Activated naive CD4-positive, alpha-beta T cell treated with anti-CD3 and anti-CD28 coated beads, Interleukin-2, amount 50 U/mL, for 24 hours (primary cell): ENCODE measurements around the gene HPF1.
"Not testable (repeated sequence)": the region's sequence is repeated elsewhere in the genome, so short reads cannot be mapped to it uniquely, and the experiment has no call there.

Experiments
- H3K27ac Mint-ChIP-seq: one replicate; pipeline ENCODE4 v1.8.0; 2021; ENCODE audit warnings: mild to moderate bottlenecking, mixed read lengths
- H3K27me3 Mint-ChIP-seq: one replicate; pipeline ENCODE4 v1.8.0; 2021; ENCODE audit warnings: mixed read lengths
- H3K36me3 Mint-ChIP-seq: one replicate; pipeline ENCODE4 v1.8.0; 2021; ENCODE audit warnings: mixed read lengths
- H3K4me1 Mint-ChIP-seq: one replicate; pipeline ENCODE4 v1.8.0; 2021; ENCODE audit warnings: mixed read lengths
- H3K4me3 Mint-ChIP-seq: one replicate; pipeline ENCODE4 v1.8.0; 2021; ENCODE audit warnings: mild to moderate bottlenecking, mixed read lengths
- H3K9me3 Mint-ChIP-seq: one replicate; pipeline ENCODE4 v1.8.0; 2021; ENCODE audit warnings: mixed read lengths

The HPF1 gene

DNA sequence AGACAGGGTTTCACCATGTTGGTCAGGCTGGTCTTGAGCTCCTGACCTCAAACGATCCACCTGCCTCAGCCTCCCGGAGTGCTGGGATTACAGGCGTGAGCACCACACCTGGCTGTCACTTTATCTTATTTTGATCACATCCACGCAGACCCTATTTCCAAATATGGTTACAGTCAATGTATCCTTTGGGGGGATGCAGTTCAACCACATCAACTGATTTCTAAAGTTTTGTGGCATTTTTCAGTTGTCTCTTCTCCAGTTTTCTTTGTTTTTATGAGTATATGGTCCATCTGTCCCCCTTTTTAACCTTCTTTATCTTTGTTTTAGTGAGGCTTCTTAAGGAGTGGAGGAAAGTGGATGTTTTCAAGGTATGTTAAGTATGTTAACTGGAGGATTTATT is 4.1 kb upstream of the HPF1 start:
- no peaks in the 10 kb centered on the region for H3K27me3 Mint-ChIP-seq
- no peak overlapping the region for H3K27ac Mint-ChIP-seq
- peaks cover 5% of the 10 kb centered on the region for H3K4me1 Mint-ChIP-seq
- no peak overlapping the region for H3K4me3 Mint-ChIP-seq
- H3K36me3 Mint-ChIP-seq = no peaks in the 10 kb centered on the region
- H3K9me3 Mint-ChIP-seq = no peaks in the 10 kb centered on the region

- H3K4me1 Mint-ChIP-seq = peaks cover 24% of the 10 kb centered on the region
- peak overlapping the region; percentile 66 for H3K27ac Mint-ChIP-seq
- H3K27me3 Mint-ChIP-seq = no peaks in the 10 kb centered on the region
- no peaks in the 10 kb centered on the region for H3K9me3 Mint-ChIP-seq
- H3K4me3 Mint-ChIP-seq = peak overlapping the region; percentile 96
- no peaks in the 10 kb centered on the region for H3K36me3 Mint-ChIP-seq
Measured at GRCh38 chr4:169758401-169758962, 738 bp upstream of the HPF1 start.

DNA sequence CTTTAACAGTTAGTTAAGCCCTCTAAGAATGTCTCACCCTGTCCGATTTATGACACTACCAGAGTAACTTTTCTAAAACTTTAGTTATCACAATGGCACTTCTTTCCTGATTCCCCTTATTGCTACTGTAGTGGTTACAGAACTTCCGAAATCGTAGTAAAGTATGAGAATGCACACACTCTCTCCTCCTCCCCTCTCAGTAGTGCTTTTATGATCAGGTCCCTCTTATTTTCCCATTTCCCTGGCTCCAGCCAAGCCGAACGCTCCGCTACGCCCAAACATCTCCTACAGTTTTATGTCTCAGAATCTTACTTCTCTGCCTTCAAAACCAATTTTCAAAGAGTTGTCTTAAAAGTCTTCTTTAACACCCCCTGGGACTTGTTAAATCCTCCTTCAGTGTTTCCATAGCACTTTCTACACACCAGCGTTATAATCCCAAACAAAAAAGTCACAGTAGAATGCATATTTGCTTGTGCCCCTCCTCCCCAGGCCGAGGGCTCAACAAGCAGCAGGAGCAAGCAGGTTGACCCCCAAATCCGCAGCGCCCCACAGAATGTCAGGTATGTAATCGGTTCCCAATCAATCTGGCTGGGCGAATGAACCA is 671 bp downstream of the HPF1 start:
- H3K27ac Mint-ChIP-seq = peak overlapping the region; percentile 14
- H3K27me3 Mint-ChIP-seq = no peaks in the 10 kb centered on the region
- no peaks in the 10 kb centered on the region for H3K9me3 Mint-ChIP-seq
- peak overlapping the region; percentile 96 for H3K4me3 Mint-ChIP-seq
- peaks cover 24% of the 10 kb centered on the region for H3K4me1 Mint-ChIP-seq
- H3K36me3 Mint-ChIP-seq = peaks cover 3% of the 10 kb centered on the region

- no peak overlapping the region for H3K27ac Mint-ChIP-seq
- H3K36me3 Mint-ChIP-seq = peaks cover 9% of the 10 kb centered on the region
- no peaks in the 10 kb centered on the region for H3K4me1 Mint-ChIP-seq
- H3K4me3 Mint-ChIP-seq = no peak overlapping the region
- H3K9me3 Mint-ChIP-seq = no peaks in the 10 kb centered on the region
- H3K27me3 Mint-ChIP-seq = no peaks in the 10 kb centered on the region
Measured at GRCh38 chr4:169745291-169745690, 12.5 kb downstream of the HPF1 start.

GRCh38 chr4:169744601-169745000 is 13.1 kb downstream of the HPF1 start:
- Mint-ChIP-seq H3K27ac (no peak overlapping the region), H3K9me3 (no peaks in the 10 kb centered on the region), H3K36me3 (peaks cover 9% of the 10 kb centered on the region), H3K27me3 (no peaks in the 10 kb centered on the region), H3K4me1 (no peaks in the 10 kb centered on the region), H3K4me3 (no peak overlapping the region)

DNA sequence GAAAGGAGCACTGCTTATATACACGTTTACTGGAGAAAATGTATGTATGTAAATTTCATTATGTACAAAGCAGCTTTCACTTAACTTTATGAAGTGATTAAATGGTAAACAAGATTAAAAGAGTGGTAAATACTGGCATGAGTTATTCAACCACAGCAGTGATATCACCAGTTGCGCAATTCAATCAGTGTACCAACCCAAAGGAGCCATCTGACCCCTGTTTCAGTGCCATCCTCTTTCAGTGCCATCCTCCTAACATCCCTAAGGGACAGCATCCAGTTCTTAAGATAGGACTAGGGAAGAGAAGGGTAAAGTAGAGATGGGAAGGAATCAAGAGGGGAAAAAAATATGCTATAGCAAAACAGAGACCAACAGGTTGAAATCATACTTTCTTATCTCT is 16.2 kb downstream of the HPF1 start:
- Mint-ChIP-seq H3K36me3 (peaks cover 18% of the 10 kb centered on the region), H3K9me3 (no peaks in the 10 kb centered on the region), H3K4me1 (no peaks in the 10 kb centered on the region), H3K27ac (no peak overlapping the region), H3K27me3 (no peaks in the 10 kb centered on the region), H3K4me3 (no peak overlapping the region)

DNA sequence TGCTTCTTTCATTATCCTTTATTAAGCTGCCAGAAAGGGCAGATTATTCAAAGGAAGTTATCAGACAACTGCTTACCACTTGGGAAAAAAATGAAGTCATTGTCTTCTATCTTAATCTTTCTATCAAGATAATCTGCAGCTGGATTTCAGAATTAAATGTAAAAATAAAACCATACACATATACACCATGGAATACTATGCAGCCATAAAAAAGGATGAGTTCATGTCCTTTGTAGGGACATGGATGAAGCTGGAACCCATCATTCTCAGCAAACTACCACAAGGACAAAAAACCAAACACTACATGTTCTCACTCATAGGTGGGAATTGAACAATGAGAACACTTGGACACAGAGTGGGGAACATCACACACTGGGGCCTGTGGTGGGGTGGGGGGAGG is 19.1 kb downstream of the HPF1 start:
- H3K4me1 Mint-ChIP-seq, H3K4me3 Mint-ChIP-seq, H3K9me3 Mint-ChIP-seq, H3K27ac Mint-ChIP-seq, H3K27me3 Mint-ChIP-seq: not testable (repeated sequence)
- H3K36me3 Mint-ChIP-seq = peaks cover 23% of the 10 kb centered on the region

DNA sequence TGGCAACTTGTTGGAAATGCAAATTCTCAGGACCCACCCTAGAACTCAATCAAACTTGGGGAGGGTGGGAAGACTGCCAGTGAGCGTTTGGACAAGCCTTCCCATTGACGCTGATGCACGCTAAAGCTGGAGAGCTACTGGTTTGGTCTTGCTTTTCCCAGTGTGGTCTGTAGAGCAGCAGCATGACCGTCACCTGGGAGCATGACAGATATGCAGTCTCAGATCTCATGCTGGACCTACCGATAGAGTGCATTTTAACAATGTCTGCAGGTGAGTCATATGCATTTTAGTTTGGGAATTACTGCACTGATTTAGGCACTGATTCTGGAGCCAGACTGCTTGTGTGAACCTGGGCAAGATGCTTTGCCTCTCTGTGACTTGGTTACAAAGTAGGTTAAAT is 27.2 kb downstream of the HPF1 start:
- Mint-ChIP-seq H3K27me3 (no peaks in the 10 kb centered on the region), H3K9me3 (no peaks in the 10 kb centered on the region), H3K4me3 (no peak overlapping the region), H3K36me3 (peaks cover 25% of the 10 kb centered on the region), H3K4me1 (no peaks in the 10 kb centered on the region), H3K27ac (no peak overlapping the region)

GRCh38 chr4:169727616-169728015 is 30.1 kb downstream of the HPF1 start:
- H3K4me1 Mint-ChIP-seq = no peaks in the 10 kb centered on the region
- no peaks in the 10 kb centered on the region for H3K9me3 Mint-ChIP-seq
- H3K4me3 Mint-ChIP-seq = no peak overlapping the region
- H3K36me3 Mint-ChIP-seq = peaks cover 17% of the 10 kb centered on the region
- H3K27ac Mint-ChIP-seq = no peak overlapping the region
- no peaks in the 10 kb centered on the region for H3K27me3 Mint-ChIP-seq

- H3K36me3 Mint-ChIP-seq = peaks cover 7% of the 10 kb centered on the region
- no peaks in the 10 kb centered on the region for H3K27me3 Mint-ChIP-seq
- H3K9me3 Mint-ChIP-seq = no peaks in the 10 kb centered on the region
- no peak overlapping the region for H3K27ac Mint-ChIP-seq
- H3K4me3 Mint-ChIP-seq = no peak overlapping the region
- peaks cover 16% of the 10 kb centered on the region for H3K4me1 Mint-ChIP-seq
Measured at GRCh38 chr4:169724260-169724659, 33.5 kb downstream of the HPF1 start.

GRCh38 chr4:169723207-169723965 is 34.4 kb downstream of the HPF1 start:
- no peaks in the 10 kb centered on the region for H3K27me3 Mint-ChIP-seq
- H3K36me3 Mint-ChIP-seq = peaks cover 7% of the 10 kb centered on the region
- H3K4me1 Mint-ChIP-seq = peaks cover 16% of the 10 kb centered on the region
- no peak overlapping the region for H3K27ac Mint-ChIP-seq
- H3K9me3 Mint-ChIP-seq = no peaks in the 10 kb centered on the region
- H3K4me3 Mint-ChIP-seq = no peak overlapping the region

DNA sequence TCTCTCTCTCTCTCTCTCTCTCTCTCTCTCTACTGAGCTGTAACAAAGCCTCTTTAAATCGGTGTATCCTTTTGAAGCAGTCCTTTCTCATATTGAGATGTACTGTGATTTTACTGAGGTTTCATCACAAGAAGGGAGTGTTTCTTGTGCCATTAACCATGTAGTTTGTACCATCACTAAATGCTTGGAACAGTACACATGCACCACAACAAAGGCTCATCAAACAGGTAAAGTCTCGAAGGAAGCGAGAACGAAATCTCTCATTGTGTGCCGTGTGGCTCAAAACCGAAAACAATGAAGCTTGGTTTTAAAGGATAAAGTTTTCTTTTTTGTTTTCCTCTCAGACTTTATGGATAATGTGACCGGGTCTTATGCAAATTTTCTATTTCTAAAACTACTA is 37.2 kb downstream of the HPF1 start:
- H3K4me3 Mint-ChIP-seq = no peak overlapping the region
- H3K27ac Mint-ChIP-seq = peak overlapping the region; percentile 74
- no peaks in the 10 kb centered on the region for H3K27me3 Mint-ChIP-seq
- no peaks in the 10 kb centered on the region for H3K9me3 Mint-ChIP-seq
- peaks cover 16% of the 10 kb centered on the region for H3K4me1 Mint-ChIP-seq
- H3K36me3 Mint-ChIP-seq = peaks cover 6% of the 10 kb centered on the region

- peaks cover 12% of the 10 kb centered on the region for H3K36me3 Mint-ChIP-seq
Measured at GRCh38 chr4:169716677-169717076, 41.1 kb downstream of the HPF1 start.

DNA sequence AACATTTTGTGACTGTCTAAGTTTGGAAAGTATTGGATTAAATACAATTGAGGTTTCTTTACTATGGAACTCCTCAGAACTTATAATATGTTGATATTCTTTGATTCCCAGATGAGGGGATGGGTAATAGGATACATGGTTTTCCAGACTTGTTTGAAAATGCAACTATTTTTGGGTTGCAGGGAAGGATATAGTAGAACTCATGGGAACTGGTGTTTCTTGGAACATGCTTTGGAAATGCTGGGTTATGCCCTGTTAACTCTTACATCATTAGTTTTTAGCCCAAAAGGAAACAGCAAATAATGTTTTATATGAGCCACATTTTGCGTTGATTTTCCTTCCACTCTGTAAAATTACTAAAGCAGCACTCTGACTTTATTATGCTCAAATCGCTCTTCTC is 41.9 kb downstream of the HPF1 start:
- Mint-ChIP-seq H3K9me3 (no peaks in the 10 kb centered on the region), H3K4me1 (peaks cover 18% of the 10 kb centered on the region), H3K4me3 (no peak overlapping the region), H3K27me3 (no peaks in the 10 kb centered on the region), H3K27ac (no peak overlapping the region), H3K36me3 (peaks cover 12% of the 10 kb centered on the region)

More at GRCh38 chr4:169716677-169717076, 41.1 kb downstream of the HPF1 start:
- Mint-ChIP-seq H3K27me3 (no peaks in the 10 kb centered on the region), H3K4me1 (peaks cover 22% of the 10 kb centered on the region), H3K4me3 (no peak overlapping the region), H3K27ac (no peak overlapping the region), H3K9me3 (no peaks in the 10 kb centered on the region)

- peaks cover 12% of the 10 kb centered on the region for H3K36me3 Mint-ChIP-seq
- H3K27ac Mint-ChIP-seq = peak overlapping the region; percentile 65
- no peaks in the 10 kb centered on the region for H3K4me1 Mint-ChIP-seq
- H3K9me3 Mint-ChIP-seq = no peaks in the 10 kb centered on the region
- H3K4me3 Mint-ChIP-seq = no peak overlapping the region
- H3K27me3 Mint-ChIP-seq = no peaks in the 10 kb centered on the region
Measured at GRCh38 chr4:169707958-169708643, 49.6 kb downstream of the HPF1 start.

- no peaks in the 10 kb centered on the region for H3K27me3 Mint-ChIP-seq
- no peak overlapping the region for H3K4me3 Mint-ChIP-seq
- H3K27ac Mint-ChIP-seq = no peak overlapping the region
- peaks cover 11% of the 10 kb centered on the region for H3K36me3 Mint-ChIP-seq
- H3K4me1 Mint-ChIP-seq = no peaks in the 10 kb centered on the region
- H3K9me3 Mint-ChIP-seq = no peaks in the 10 kb centered on the region
Measured at GRCh38 chr4:169698331-169698730, 59.4 kb downstream of the HPF1 start.
